HG03342 (cell line): ENCODE data around the gene ZFAND2A.
A peak's percentile ranks its signal among the peaks of the same experiment; 100 is the strongest.
"Not testable (repeated sequence)": the region's sequence is repeated elsewhere in the genome, so short reads cannot be mapped to it uniquely, and the experiment has no call there.

Experiments used
- ATAC-seq: cut with Tn5 transposase; IDR thresholded peaks from one replicate; pipeline ENCODE4 v1.9.1; 2021; ENCODE audit warnings: mild to moderate bottlenecking, moderate library complexity; ENCODE audit not compliant: unreplicated experiment

ZFAND2A gene, protein sequence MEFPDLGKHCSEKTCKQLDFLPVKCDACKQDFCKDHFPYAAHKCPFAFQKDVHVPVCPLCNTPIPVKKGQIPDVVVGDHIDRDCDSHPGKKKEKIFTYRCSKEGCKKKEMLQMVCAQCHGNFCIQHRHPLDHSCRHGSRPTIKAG

DNA sequence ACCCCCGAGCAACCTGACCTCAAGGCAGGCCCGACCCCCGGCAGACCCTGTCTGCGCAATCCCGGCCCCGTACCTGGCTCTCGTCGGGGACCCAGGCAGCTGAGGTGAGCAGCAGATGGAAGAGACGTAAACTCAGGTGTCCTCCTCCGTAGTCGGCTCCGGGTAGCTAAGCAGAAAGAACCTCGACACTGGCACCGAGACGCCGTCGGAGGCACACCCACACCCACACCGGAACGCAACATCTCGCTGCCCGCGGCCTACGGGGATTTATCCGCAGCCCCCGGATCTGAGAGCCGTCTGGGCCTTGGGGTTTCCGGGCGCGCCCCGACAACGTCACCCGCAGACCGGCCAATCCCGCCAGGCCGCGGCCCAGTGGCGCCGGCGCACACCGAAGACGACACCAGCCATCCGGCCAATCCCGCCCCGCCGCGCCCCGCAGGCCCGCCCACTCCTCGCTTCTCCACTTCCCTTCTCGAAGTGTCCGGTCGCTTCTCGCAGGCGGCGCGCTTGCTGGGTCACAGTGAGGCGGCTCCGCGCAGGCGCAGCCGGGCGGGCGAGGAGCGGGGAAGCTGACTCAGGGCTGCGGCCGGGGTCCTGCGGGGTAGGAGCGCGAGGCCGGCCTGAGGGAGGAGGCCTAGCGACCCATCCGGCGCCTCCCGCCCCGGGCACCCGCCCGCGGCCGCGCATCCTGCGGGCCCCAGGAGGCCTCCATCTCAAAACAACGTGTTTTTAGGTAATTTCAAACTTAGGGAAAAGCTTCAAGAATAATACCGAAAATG, at the start of gene ZFAND2A:
TSS of gene ZFAND2A (minus strand) at position 306 of the 779 bp plus-strand sequence. CDS start 1,984 bp downstream, outside the sequence.
- ATAC-seq: peak; percentile 96

DNA sequence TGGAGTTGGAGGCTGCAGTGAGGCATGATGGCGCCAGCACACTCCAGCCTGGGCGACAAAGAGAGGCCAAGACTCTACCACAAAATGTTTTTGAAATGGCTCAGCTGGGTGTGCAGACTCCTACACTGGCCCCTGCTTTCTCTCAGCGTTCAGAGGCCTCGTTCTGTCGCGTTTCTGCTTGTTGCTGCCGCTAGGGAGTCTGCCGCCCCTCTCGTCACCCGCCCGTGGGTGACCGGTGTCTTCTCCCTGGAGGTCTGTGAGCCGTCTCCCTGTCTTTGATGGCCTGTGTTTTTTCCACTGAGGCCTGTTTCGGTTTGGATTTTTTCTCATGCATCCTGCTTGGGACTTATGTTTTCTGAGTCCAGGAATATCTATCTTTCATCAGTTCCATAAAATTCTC, 49.1 kb upstream of the ZFAND2A start:
- ATAC-seq: no peak

DNA sequence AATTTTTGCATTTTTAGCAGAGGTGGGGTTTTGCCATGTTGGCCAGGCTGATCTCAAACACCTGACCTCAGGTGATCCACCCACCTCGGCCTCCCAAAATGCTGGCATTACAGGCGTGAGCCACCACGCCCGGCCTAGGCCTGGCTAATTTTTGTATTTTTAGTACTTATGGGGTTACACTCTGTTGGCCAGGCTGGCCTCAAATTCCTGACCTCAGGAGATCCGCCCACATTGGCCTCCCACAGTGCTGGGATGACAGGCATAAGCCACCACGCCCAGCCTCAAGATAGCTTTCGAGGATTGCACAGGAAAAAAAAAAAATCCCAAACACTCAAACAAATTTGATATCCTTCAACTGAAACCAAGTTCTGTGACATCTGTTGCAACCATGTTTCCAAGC, 45.7 kb upstream of the ZFAND2A start:
- ATAC-seq: not testable (repeated sequence)

DNA sequence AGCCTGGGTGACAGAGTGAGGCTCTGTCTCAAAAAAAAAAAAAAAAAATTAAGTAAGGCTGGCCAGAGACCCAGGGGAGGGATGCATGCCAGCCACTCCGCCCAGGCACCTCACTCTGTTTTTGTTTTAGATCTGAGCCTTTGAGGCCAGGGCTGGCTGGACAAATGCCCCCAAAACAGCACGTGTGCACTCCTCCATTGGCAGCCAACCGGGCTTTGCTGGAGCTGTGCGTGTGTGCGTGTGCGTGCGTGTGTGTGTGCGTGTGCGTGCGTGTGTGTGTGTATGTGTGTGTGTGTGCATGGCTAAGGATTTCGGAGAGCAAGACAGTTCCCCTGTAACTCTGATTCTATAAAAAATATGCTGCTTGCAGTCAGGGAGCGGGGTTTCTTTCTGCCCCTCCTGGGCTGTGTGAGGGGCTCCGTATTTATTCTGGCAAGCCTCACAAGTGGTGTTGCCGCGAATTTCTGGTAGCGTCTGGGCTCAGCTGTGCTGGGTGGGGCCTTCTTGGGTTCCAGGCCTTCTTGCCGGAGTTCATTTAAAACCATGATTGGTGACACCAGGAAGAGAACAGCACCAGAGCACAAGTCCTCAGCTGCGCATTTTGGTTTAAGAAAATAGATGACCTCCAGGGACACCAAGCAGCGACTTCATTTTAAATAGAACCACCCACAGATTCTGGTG, 44.6 kb upstream of the ZFAND2A start:
- ATAC-seq: no peak

DNA sequence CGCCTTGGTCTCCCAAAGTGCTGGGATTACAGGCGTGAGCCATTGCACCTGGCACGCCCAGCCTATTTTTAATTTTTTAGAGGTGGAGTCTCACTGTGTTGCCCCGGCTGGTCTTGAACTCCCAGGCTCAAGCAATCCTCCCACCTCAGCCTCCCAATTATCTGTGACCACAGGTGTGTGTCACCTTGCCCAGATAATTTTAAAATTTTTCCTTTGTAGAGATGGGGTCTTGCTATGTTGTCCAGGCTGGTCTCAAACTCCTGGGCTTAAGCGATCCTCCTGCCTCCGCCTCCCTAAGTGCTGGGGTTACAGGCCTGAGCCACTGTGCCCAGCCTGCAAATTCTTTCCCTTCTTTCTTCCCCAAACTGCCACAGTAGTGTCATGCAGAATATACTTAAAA, 42.9 kb upstream of the ZFAND2A start:
- not testable (repeated sequence) for ATAC-seq

DNA sequence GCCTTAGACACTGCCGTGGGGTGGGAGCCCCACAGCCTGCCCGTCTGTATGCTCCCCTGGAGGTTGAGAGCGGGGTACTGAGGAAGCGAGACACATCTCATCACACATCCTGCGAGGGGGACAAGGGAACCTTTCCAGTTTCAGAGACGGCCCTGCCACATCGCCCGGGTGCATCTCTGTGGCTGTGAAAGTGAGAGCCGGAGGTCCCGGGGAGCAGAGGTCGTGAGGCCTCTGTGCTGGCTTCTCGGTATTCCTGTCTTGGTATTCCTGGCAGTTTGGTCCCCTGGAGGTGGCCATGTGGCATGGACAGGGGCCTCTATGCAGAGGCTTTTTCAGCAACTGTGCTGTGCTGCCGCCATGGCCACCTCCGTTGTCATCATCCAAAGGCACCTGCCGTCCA, 41.9 kb upstream of the ZFAND2A start:
- no peak for ATAC-seq

DNA sequence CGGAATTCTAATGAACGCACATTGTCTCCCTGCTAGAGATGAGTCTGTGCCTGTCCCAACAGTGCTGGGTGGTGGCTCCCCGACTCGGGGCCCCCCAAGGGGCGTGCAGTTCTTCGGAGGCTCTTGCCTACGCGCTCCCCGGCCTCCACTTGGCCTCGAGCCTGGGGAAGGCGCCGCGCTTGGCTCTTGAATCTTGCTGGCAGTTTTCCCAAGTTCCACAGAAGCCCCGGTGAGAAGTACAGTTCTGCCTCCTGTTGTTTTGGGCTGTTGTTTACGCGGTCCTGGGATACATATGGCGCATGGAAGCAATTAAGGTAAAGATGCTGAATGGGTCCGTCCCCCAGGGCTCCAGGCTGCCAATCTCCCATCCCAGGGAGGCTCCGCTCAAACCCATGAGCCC, 40.0 kb upstream of the ZFAND2A start:
- ATAC-seq: no peak

DNA sequence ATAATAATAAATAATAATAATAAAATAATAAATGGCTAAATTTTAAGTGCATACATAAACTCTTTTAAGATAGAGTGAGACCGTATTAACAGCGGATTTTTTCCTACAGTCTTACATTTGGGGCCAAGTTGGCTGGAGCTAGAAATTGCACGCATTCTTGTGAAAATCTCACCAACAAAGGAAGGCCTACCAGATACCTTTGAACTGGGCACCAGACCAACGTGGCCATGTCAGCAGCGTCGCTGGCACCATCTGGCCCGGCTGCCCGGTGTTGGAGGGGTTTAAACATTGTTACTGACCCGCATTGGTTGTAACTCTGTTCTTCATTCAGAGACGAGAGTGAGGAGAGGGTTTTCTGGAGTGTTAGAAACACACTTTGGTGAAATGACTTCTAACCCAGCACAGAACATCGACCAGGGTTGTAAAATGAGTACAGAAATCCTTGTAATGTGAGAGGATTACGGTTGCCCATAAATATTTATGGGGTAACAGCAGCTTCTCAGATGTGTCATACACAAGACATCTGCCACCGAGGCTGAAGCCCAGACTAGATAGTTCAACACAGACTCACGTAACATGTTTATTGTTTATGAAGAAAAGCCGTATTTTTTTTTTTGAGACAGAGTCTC, 38.1 kb upstream of the ZFAND2A start:
- ATAC-seq: no peak

DNA sequence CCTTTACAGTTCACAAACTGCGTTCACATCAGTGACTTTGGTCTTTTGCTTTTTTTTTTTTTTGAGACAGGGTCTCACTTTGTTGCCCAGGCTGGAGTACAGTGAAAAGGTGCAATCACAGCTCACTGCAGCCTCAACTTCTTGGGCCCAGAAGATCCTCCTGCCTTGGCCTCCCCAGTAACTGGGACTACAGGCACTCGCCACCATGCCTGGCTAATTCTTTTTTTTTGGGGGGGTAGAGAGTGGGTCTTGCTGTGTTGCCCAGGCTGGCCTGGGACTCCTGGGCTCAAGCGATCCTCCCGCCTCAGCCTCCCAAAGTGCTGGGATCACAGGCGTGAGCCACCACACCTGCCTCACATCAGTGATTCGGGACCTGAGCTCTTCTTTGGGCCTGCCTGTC, 37.0 kb upstream of the ZFAND2A start:
- ATAC-seq: no peak

DNA sequence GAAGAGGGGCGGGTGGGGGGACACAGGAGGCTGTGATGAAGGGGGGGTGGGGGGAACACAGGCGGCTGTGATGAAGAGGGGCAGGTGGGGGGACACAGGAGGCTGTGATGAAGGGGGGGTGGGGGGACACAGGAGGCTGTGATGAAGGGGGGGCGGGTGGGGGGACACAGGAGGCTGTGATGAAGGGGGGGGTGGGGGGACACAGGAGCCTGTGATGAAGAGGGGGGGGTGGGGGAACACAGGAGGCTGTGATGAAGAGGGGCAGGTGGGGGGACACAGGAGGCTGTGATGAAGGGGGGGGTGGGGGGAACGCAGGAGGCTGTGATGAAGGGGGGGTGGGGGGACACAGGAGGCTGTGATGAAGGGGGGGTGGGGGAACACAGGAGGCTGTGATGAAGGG, 36.4 kb upstream of the ZFAND2A start:
- not testable (repeated sequence) for ATAC-seq

DNA sequence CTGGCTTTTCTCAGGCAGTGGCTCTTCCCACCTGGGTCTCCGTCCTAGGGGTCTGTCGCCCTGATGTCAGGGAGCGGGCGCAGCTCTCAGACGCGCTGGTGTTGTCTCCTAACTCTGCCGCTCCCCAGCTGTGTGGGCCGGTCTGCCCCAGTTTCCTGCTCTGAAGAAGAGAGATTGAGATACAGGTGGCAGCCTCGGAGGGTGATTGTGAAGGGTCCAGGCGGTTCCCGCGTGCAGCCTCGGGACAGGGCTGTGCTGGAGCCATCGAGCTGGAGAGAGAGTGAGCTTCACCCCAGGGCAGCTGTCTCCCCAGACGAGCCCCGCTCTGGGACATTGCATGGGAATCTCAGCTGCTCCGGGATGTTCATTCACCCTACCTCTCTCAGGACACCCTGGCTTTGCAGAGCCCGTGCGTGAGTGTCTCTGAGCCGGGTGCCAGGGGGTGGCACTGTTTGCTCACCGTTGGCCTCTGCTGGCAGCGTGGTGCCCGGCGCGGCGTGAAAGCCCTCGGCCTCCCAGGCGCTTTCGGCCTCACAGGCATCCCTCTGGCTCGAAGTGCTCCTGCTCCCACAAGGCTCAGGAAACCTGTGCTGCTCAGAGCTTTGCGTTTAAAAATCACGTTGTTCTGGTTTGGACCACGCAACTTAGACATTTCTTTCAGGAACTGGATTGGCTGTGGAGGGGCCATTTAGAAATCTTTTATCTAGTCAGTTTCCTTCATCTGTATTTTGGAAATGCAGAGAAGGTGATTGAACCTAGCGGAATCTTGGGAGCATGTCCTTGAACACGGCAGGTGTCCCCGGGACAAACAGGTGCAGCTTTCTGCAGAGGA, 33.8 kb upstream of the ZFAND2A start:
- ATAC-seq: no peak

DNA sequence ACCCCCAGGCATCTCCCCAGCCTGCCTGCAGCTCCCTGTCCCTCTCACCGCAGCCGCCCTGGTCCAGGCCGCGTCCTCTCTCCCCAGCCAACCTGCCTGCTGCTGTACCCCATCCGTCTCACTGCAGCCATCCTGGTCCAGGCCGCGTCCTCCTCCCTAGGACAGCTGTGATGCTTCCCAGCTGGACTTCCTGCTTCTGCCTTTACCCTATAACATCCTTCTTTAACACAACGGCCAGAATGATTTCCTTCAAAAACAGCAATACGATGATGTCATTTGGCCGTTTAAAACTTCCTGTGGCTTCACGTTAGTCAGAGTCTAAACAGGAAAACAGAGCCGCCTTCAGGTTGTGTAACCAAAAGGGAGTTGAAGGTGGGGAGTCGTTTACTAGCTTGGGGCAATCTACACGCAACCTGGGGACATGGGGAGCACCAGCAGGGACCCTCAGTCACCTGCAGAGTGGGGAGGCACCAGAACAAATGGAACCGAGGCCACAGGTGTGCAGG, 32.2 kb upstream of the ZFAND2A start:
- no peak for ATAC-seq

DNA sequence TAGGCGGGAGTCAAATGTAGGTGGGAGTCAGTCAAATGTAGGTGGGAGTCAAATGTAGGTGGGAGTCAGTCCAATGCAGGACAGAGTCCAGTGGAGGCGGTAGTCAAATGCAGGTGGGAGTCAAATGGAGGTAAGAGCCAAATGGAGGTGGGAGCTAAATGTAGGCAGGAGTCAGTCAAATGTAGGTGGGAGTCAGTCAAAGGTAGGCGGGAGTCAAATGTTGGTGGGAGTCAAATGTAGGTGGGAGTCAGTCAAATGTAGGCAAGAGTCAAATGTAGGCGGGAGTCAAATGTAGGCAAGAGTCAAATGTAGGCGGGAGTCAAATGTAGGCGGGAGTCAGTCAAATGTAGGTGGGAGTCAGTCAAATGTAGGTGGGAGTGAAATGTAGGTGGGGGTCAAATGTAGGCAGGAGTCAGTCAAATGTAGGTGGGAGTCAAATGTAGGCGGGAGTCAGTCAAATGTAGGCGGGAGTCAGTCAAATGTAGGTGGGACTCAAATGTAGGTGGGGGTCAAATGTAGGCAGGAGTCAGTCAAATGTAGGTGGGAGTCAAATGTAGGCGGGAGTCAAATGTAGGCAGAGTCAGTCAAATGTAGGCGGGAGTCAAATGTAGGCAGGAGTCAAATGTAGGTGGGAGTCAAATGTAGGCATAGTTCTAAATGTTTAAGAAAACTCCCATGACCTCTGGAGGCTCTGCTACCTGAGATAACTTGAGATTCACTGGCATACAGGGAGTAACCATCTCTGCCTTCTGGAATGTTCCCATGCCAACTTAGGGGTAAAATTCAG, 30.2 kb upstream of the ZFAND2A start:
- no peak for ATAC-seq

DNA sequence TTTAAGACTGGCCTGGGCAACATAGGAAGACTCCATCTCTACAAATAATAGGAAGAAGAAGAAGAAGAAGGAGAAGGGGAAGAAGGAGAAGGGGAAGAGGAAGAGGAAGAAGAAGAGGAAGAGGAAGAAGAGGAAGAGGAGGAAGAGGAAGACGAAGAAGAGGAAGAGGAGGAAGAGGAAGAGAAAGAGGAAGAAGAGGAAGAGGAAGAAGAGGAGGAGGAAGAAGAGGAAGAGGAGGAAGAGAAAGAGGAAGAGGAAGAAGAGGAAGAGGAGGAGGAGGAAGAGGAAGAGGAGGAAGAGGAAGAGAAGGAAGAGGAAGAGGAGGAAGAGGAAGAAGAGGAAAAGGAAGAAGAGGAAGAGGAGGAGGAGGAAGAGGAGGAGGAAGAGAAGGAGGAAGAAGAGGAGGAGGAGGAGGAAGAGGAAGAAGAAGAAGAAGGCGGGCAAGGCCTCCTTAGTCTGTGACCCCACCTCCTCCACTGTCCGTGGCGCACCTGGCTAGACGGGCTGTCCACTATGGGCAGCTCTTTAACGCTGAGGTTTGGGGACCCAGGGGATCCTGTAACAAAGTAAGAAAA, 28.8 kb upstream of the ZFAND2A start:
- ATAC-seq: no peak

DNA sequence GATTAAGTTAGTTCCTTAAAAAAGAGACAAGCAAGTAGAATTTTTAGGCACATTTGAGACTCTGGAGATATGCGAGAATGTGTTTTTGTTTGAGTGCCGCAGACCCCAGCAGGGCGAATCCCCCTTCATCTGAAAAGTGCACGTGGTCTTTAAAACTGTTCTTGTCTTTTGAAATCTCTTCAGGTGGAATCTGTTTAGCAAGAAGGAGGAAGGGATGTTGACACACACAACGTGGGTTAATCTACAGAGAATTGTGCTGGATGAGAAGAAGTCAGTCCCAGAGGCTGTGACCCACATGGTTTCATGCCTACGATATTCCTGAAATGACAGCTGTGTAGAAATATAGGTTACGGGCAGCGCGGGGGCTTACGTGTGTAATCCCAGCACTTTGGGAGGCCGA, 27.1 kb upstream of the ZFAND2A start:
- no peak for ATAC-seq

DNA sequence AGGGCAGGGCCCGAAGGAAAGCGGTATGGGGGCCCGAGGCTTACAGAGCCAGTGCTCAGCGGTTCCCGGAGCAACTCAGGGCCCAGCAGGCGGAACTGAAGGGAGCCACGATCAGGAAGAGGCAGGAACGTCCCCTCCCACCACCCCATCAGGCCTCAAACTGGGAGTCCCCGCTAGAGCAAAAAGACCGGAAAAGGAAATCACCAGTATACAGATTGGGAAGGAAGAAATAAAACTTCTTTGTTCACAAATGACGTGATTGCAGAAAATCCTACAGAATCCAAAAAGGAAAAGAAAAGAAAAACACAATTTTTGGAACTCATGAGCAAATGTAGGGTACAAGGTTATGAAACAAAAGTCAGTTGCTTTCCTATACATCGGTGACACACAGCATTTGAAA, 21.6 kb upstream of the ZFAND2A start:
- ATAC-seq: no peak

DNA sequence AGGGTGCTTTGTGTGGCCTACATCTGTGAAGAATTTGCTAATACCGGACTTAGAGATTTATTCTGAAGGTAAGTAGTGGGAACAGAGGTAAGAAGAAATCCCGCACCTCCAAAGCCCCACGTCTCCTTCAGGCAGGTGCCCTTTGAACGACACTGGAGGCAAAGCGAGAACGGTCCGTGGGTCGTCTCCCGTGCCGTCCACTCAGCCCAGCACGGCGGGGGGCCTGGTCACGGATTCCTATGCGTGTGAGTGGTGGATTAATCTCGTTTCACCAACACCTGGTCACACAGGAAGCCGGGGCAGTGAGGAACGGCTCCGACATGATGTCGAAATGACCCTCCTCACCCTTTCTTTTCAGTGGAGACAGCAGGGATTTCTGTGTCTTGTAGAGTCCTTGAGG, 21.0 kb upstream of the ZFAND2A start:
- no peak for ATAC-seq

DNA sequence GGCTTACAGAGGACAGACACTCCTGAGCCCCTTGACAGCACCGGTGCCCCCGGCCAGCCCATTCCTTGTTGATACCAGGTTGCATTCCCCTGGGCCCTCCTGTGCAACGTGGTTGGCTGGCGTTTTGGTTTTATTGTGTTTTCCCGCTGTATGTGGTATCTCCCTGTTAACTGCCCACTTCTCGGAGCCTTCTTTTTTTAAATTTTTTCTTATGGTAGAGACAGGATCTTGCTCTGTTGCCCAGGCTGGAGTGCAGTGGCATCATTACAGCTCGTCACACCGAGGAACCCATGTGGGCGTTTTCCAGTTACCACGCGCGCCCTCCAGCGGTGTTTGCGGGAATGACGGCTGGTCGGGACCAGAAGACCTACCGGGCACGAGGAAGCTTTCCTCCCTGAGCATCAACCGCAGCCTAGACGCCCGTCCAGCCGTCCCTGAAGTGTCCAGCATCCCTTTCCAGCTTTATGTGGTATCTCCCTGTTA, 16.9 kb upstream of the ZFAND2A start:
- no peak for ATAC-seq
